IPS-20b (cell line): ENCODE data around the gene LCMT1.

ENCODE experiments used
- H3K27ac ChIP-seq: one replicate; pipeline ENCODE4 v1.5.1; 2013; ENCODE audit warnings: low read length
- H3K27me3 ChIP-seq: 2 replicates; pipeline ENCODE4 v1.6.1; 2013; ENCODE audit warnings: mild to moderate bottlenecking, low read length, inconsistent platforms; ENCODE audit not compliant: insufficient read depth
- H3K36me3 ChIP-seq: 2 replicates; pipeline ENCODE4 v1.6.1; 2013; ENCODE audit warnings: low read depth, mild to moderate bottlenecking, inconsistent platforms, low read length, moderate library complexity; ENCODE audit not compliant: insufficient read depth
- H3K4me1 ChIP-seq: 2 replicates; pipeline ENCODE4 v1.6.1; 2013; ENCODE audit warnings: mild to moderate bottlenecking, control low read depth, inconsistent platforms, low read length, moderate library complexity; ENCODE audit not compliant: insufficient read depth
- H3K4me3 ChIP-seq: 2 replicates; pipeline ENCODE4 v1.5.1; 2013; ENCODE audit warnings: mild to moderate bottlenecking, low read length, inconsistent platforms
- H3K9ac ChIP-seq: 2 replicates; pipeline ENCODE4 v1.6.1; 2013; ENCODE audit warnings: low read depth, mild to moderate bottlenecking, inconsistent platforms, low read length, moderate library complexity
- H3K9me3 ChIP-seq: 2 replicates; pipeline ENCODE4 v1.6.1; 2013; ENCODE audit warnings: mild to moderate bottlenecking, low read depth, low read length, inconsistent platforms; ENCODE audit not compliant: insufficient read depth

Gene LCMT1

DNA sequence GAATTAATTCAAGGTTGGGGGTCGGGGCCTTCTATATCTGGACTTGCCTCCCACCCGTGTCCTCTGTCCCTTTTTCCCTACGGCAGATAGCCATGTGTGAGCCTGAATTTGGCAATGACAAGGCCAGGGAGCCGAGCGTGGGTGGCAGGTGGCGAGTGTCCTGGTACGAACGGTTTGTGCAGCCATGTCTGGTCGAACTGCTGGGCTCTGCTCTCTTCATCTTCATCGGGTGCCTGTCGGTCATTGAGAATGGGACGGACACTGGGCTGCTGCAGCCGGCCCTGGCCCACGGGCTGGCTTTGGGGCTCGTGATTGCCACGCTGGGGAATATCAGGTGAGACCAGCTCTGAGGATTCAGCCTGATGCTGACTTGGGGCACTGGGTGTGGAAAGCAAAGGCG lies 105.6 kb downstream of the LCMT1 start:
- H3K4me1 ChIP-seq, result no peaks in the 10 kb centered on the region
- H3K9ac ChIP-seq, result no peak overlapping the region
- H3K4me3 ChIP-seq, result no peak overlapping the region
- no peak overlapping the region for H3K27ac ChIP-seq
- H3K36me3 ChIP-seq, result no peaks in the 10 kb centered on the region
- H3K9me3 ChIP-seq, result no peaks in the 10 kb centered on the region
- no peaks in the 10 kb centered on the region for H3K27me3 ChIP-seq

DNA sequence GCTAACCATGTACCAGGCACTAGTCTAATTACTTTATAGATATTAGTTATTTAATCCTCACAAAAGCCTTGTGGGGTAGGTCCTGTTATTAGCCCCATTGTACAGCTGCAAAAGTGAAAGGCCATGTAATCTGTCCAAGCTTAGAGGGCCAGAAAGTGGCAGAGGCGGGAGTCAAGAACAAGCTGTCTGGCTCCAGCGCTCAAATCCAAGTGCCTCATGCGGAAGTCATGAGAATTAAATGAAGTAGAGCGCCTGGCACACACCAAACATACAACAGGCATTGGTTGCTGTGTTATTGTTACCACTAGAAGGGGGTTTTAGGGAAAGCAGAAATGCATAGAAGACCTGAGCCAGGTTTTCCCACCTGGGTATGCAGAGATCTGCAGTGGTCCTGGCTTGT lies 106.4 kb downstream of the LCMT1 start:
- Histone ChIP-seq H3K27me3 (no peaks in the 10 kb centered on the region), H3K36me3 (no peaks in the 10 kb centered on the region), H3K9me3 (no peaks in the 10 kb centered on the region), H3K27ac (no peak overlapping the region), H3K9ac (no peak overlapping the region), H3K4me1 (no peaks in the 10 kb centered on the region), H3K4me3 (no peak overlapping the region)

DNA sequence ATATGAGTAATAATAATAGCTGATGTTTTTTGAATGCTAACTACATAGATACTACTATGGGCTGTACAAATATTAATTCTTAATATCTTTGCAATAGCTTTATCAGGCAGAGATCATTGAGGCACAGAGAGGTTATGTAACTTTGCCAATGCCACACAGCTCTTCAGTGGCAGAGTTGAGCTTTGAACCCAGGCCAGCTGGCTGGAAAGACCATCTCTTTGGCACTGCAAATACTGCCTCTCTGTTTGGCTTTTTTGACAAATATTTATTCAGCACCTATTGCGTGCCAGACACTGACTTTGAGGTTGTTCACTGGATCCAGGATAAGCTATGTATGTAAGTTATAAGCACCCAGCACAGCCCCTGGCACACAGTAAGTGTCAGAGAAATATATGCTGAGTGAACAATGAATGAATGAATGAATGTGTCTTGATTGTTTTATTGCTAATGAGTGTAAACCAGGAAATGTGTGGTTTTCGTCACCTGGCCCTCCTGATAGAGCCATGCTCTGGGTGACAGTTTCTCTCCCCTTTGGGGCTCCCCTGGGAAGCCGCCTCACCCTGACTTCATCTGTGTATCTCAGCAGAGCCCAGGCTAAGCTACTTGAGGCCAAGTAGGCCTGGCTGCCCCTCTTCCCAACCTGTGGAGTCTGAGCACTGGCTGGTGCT lies 107.7 kb downstream of the LCMT1 start:
- no peaks in the 10 kb centered on the region for H3K27me3 ChIP-seq
- H3K36me3 ChIP-seq, result no peaks in the 10 kb centered on the region
- H3K27ac ChIP-seq, result no peak overlapping the region
- H3K9ac ChIP-seq, result no peak overlapping the region
- H3K4me1 ChIP-seq, result no peaks in the 10 kb centered on the region
- no peak overlapping the region for H3K4me3 ChIP-seq
- no peaks in the 10 kb centered on the region for H3K9me3 ChIP-seq

DNA sequence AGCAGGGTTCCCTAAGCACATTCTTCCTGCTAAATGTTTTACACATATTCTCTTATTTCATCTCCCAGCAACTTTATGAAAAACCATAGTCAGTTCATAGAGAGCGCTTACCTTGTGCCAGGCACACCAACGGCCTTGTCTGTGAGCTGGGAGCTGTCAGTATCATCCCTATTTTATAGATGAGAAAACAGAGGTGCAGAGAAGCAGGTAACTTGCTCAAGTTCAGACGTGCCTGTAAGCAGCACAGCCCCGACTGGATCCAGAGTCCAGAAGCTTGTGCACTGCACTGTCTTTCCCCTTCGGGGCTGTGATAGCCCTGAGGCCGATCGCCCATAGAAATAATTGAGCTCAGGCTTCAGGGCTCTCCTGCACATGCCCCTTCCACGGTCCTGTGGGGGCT lies 111.4 kb downstream of the LCMT1 start:
- Histone ChIP-seq H3K4me3 (no peak overlapping the region), H3K9ac (no peak overlapping the region), H3K27ac (no peak overlapping the region), H3K9me3 (no peaks in the 10 kb centered on the region), H3K27me3 (no peaks in the 10 kb centered on the region), H3K4me1 (no peaks in the 10 kb centered on the region), H3K36me3 (no peaks in the 10 kb centered on the region)

DNA sequence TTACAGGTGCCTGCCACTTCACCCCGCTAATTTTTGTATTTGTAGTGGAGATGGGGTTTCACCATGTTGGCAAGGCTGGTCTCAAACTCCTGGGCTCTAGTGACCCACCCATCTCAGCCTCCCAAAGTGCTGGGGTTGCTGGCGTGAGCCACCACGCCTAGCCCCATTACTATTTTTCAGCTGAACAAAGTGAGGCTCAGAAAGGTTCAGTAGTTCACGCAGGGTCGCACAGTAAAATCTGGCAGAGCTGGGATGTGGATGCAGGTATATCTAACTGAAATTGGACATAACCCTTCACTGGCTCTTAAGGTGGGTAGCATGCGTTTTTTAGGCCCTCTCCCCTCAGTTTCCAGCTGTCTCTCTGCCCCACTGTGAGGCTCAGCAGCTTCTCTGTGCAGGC lies 112.4 kb downstream of the LCMT1 start:
- Histone ChIP-seq H3K27me3 (no peaks in the 10 kb centered on the region), H3K9me3 (no peaks in the 10 kb centered on the region), H3K4me3 (no peak overlapping the region), H3K9ac (no peak overlapping the region), H3K27ac (no peak overlapping the region), H3K4me1 (no peaks in the 10 kb centered on the region), H3K36me3 (no peaks in the 10 kb centered on the region)

DNA sequence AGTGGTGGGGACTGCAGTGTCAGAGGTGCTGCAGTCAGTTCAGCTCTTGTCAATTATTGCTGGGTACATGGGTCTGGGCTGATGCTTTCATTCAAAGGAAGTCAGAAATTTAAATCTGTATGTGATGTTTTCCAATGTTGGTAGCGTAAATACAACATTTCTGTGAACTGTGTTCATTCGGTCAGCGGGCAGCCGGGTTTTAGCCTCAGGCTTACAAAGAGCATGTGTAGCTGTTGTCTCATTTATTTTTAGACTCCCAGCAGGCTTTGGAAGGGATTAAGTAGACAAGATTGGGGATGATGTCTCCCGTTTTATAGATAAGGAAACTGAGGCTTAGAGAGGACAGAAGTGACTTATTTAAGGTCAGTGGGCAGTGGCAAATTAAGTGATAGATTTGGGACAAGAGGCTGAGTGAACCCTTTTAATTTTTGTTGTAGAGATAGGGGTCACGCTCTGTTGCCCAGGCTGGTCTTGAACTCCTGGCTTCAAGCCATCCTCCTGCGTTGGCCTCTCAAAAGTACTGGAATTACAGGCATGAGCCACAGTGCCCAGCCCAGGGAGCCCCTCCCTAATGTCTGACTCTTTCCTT lies 113.3 kb downstream of the LCMT1 start:
- Histone ChIP-seq H3K27me3 (no peaks in the 10 kb centered on the region), H3K9me3 (no peaks in the 10 kb centered on the region), H3K4me3 (no peak overlapping the region), H3K9ac (no peak overlapping the region), H3K4me1 (no peaks in the 10 kb centered on the region), H3K27ac (no peak overlapping the region), H3K36me3 (no peaks in the 10 kb centered on the region)
